SKM-1 treated with dmso at 0.1 percent for 144 hours (cell line): ENCODE data around the gene ZNF333.
"Not testable (repeated sequence)": the region's sequence is repeated elsewhere in the genome, so short reads cannot be mapped to it uniquely, and the experiment has no call there.

Source experiments
- DNase-seq: peaks from one replicate; lab custom pipeline; 2025; ENCODE audit not compliant: unreplicated experiment; lab: John Stamatoyannopoulos, UW

ZNF333 gene

GRCh38 chr19:14695471-14695870 is 5.6 kb downstream of the ZNF333 start:
- no peak for DNase-seq

GRCh38 chr19:14699641-14700040 is 9.8 kb downstream of the ZNF333 start:
- DNase-seq = no peak

- DNase-seq = no peak
Measured at GRCh38 chr19:14700711-14701375, 11.0 kb downstream of the ZNF333 start.

- DNase-seq = no peak
Measured at GRCh38 chr19:14703833-14704232, 14.0 kb downstream of the ZNF333 start.

- DNase-seq = no peak
Measured at GRCh38 chr19:14704450-14704849, 14.6 kb downstream of the ZNF333 start.

- DNase-seq = no peak
Measured at GRCh38 chr19:14715841-14716240, 26.0 kb downstream of the ZNF333 start.

- DNase-seq = no peak
Measured at GRCh38 chr19:14718522-14719116, 28.8 kb downstream of the ZNF333 start.

GRCh38 chr19:14719162-14719561 is 29.3 kb downstream of the ZNF333 start:
- DNase-seq = no peak

GRCh38 chr19:14722127-14722526 is 32.3 kb downstream of the ZNF333 start:
- no peak for DNase-seq

GRCh38 chr19:14728595-14728994 is 38.7 kb downstream of the ZNF333 start:
- DNase-seq = no peak

- no peak for DNase-seq
Measured at GRCh38 chr19:14731200-14731599, 41.4 kb downstream of the ZNF333 start.

- no peak for DNase-seq
Measured at GRCh38 chr19:14732510-14732909, 42.7 kb downstream of the ZNF333 start.

- no peak for DNase-seq
Measured at GRCh38 chr19:14733574-14733973, 43.7 kb downstream of the ZNF333 start.

- no peak for DNase-seq
Measured at GRCh38 chr19:14735915-14736314, 46.1 kb downstream of the ZNF333 start.

GRCh38 chr19:14746886-14747285 is 57.0 kb downstream of the ZNF333 start:
- DNase-seq = no peak

- peak; percentile 8 for DNase-seq
Measured at GRCh38 chr19:14748601-14749000, 58.8 kb downstream of the ZNF333 start.

- no peak for DNase-seq
Measured at GRCh38 chr19:14758816-14759215, 69.0 kb downstream of the ZNF333 start.

- DNase-seq = no peak
Measured at GRCh38 chr19:14761607-14762006, 71.8 kb downstream of the ZNF333 start.

- no peak for DNase-seq
Measured at GRCh38 chr19:14762111-14762510, 72.3 kb downstream of the ZNF333 start.

GRCh38 chr19:14763497-14764145 is 73.8 kb downstream of the ZNF333 start:
- no peak for DNase-seq

GRCh38 chr19:14764401-14764800 is 74.6 kb downstream of the ZNF333 start:
- DNase-seq = no peak

- not testable (repeated sequence) for DNase-seq
Measured at GRCh38 chr19:14765403-14765802, 75.6 kb downstream of the ZNF333 start.
